Endothelial cell of umbilical vein (primary cell): ENCODE results near the gene PSG11. TPM values are rescaled to one million over a fixed set of nuclear protein-coding genes. Genes with fewer than 3 reads are reported as not detected.
"Not testable (repeated sequence)": the region's sequence is repeated elsewhere in the genome, so short reads cannot be mapped to it uniquely, and the experiment has no call there.

ENCODE experiments used
- BruUV-seq: library from RNA; stranded (reverse); fragments of 400-500 nt; replicated peaks from 2 replicates; lab custom pipeline; 2021; lab: Mats Ljungman, UMichigan
- CTCF ChIA-PET: fragments of 300-600, 350-600 bp; sonication (Branson Sonifier 250); formaldehyde crosslinking; loops from one replicate; lab custom pipeline; 2021; ENCODE audit warnings: antibody characterized with exemption, inconsistent platforms; lab: Charles Lee
- POLR2A ChIA-PET: fragments of 300-600, 350-600 bp; sonication (Branson Sonifier 250); formaldehyde crosslinking; loops from one replicate; lab custom pipeline; 2021; ENCODE audit warnings: antibody characterized with exemption, inconsistent platforms; lab: Charles Lee
- DNase-seq: peaks from one replicate; pipeline ENCODE4 v3.0.0-alpha.2; 2011; ENCODE audit warnings: low read depth, low spot score
- FAIRE-seq: peaks from 2 replicates; lab custom pipeline; 2011; peaks lifted over from hg19 to GRCh38; lab: Jason Lieb, UNC
- H2AFZ ChIP-seq: 2 replicates; pipeline ENCODE4 v1.6.0; 2012; ENCODE audit warnings: low read depth, low read length, control low read depth, inconsistent platforms
- H3K27ac ChIP-seq: 2 replicates; pipeline ENCODE4 v1.5.1; 2011; ENCODE audit warnings: low read depth, mild to moderate bottlenecking, control low read depth, low read length, moderate library complexity; ENCODE audit not compliant: insufficient read depth
- H3K27me3 ChIP-seq, 2 experiments: 2 replicates each; pipeline versions ENCODE4 v1.6.0 to v1.6.1; 2011; ENCODE audit warnings: low read length in 2 of 2, mixed read lengths in 1 of 2; ENCODE audit not compliant: control insufficient read depth in 2 of 2, insufficient read depth in 2 of 2
- H3K36me3 ChIP-seq, 2 experiments: 2 replicates in 1 of 2; 3 replicates in 1 of 2; pipeline ENCODE4 v1.5.1; 2011; ENCODE audit warnings: low read length in 2 of 2, mild to moderate bottlenecking in 1 of 2, moderate library complexity in 1 of 2; ENCODE audit not compliant: control insufficient read depth in 2 of 2, insufficient read depth in 2 of 2; ENCODE audit errors: extremely low read depth in 1 of 2
- H3K4me1 ChIP-seq: 3 replicates; pipeline ENCODE4 v1.5.1; 2011; ENCODE audit warnings: mild to moderate bottlenecking, low read length; ENCODE audit not compliant: control insufficient read depth, insufficient read depth; ENCODE audit errors: extremely low read depth
- H3K4me2 ChIP-seq: 2 replicates; pipeline ENCODE4 v1.6.1; 2011; ENCODE audit warnings: low read length, control low read depth, mixed read lengths; ENCODE audit not compliant: insufficient read depth
- H3K4me3 ChIP-seq, 3 experiments: fragments of 200-600 bp in 1 of 3; sonication (generic), shearing (Covaris generic) in 1 of 3; replicated peaks in 1 of 3; 2 replicates each; pipeline ENCODE4 v1.5.1; 2011 to 2016; ENCODE audit warnings: control low read depth in 3 of 3, low read length in 3 of 3, mild to moderate bottlenecking in 2 of 3, inconsistent platforms in 1 of 3, low read depth in 1 of 3, moderate library complexity in 1 of 3; ENCODE audit not compliant: insufficient read depth in 1 of 3
- H3K79me2 ChIP-seq: 2 replicates; pipeline ENCODE4 v1.6.0; 2012; ENCODE audit warnings: low read length, inconsistent platforms; ENCODE audit not compliant: control insufficient read depth, insufficient read depth
- H3K9ac ChIP-seq: replicated peaks from 2 replicates; pipeline ENCODE3; 2011; ENCODE audit warnings: low read length, control low read depth; ENCODE audit not compliant: insufficient read depth; ENCODE audit errors: extremely low read depth
- H3K9me1 ChIP-seq: replicated peaks from 3 replicates; pipeline ENCODE4 v1.6.0; 2011; ENCODE audit warnings: mild to moderate bottlenecking, low read length; ENCODE audit not compliant: control insufficient read depth, insufficient read depth; ENCODE audit errors: extremely low read depth
- H3K9me3 ChIP-seq: replicated peaks from 2 replicates; pipeline ENCODE4 v1.5.1; 2012; ENCODE audit warnings: low read length, inconsistent platforms; ENCODE audit not compliant: control insufficient read depth, insufficient read depth
- H4K20me1 ChIP-seq: replicated peaks from 2 replicates; pipeline ENCODE3; 2011; ENCODE audit warnings: mild to moderate bottlenecking, low read length; ENCODE audit not compliant: control insufficient read depth, insufficient read depth; ENCODE audit errors: extremely low read depth
- CTCF ChIP-seq, 2 donors: IDR thresholded peaks; 1 replicate in 1 of 2; 2 replicates in 1 of 2; pipeline ENCODE4 v1.5.1; 2011; ENCODE audit warnings: low read length in 2 of 2, mild to moderate bottlenecking in 2 of 2, moderate library complexity in 2 of 2, control low read depth in 1 of 2, inconsistent platforms in 1 of 2, low read depth in 1 of 2; ENCODE audit not compliant: insufficient read depth in 1 of 2; ENCODE audit errors: extremely low read depth in 1 of 2
- EZH2 ChIP-seq: IDR thresholded peaks from 2 replicates; pipeline ENCODE4 v1.6.1; 2012; ENCODE audit warnings: borderline replicate concordance, low read depth, mild to moderate bottlenecking, moderate library complexity, low read length, inconsistent platforms; ENCODE audit not compliant: severe bottlenecking
- FOS ChIP-seq: IDR thresholded peaks from 2 replicates; pipeline ENCODE4 v1.6.1; 2011; ENCODE audit warnings: mild to moderate bottlenecking, low read length, moderate library complexity, borderline replicate concordance; ENCODE audit not compliant: insufficient read depth
- GATA2 ChIP-seq: IDR thresholded peaks from 2 replicates; pipeline ENCODE4 v1.7.0; 2011; ENCODE audit warnings: low read depth, mild to moderate bottlenecking, moderate library complexity, mixed read lengths, low read length; ENCODE audit not compliant: insufficient read length, insufficient read depth
- JUN ChIP-seq: IDR thresholded peaks from 2 replicates; pipeline ENCODE4 v1.6.1; 2011; ENCODE audit warnings: borderline replicate concordance, low read depth; ENCODE audit not compliant: insufficient read length, insufficient read depth
- MAX ChIP-seq: IDR thresholded peaks from 2 replicates; pipeline ENCODE4 v1.6.1; 2011; ENCODE audit not compliant: insufficient read depth, insufficient read length
- MYC ChIP-seq: IDR thresholded peaks from one replicate; pipeline ENCODE4 v1.6.1; 2011; ENCODE audit warnings: mild to moderate bottlenecking, low read depth, low read length
- POLR2A ChIP-seq: IDR thresholded peaks from 2 replicates; pipeline ENCODE4 v1.6.1; 2012; ENCODE audit warnings: low read depth, mild to moderate bottlenecking, control low read depth, low read length
- POLR2AphosphoS5 ChIP-seq: IDR thresholded peaks from 2 replicates; pipeline ENCODE4 v1.6.1; 2012; ENCODE audit warnings: low read depth, mild to moderate bottlenecking, control low read depth, low read length, moderate library complexity; ENCODE audit not compliant: insufficient read depth
- dilution Hi-C: fragments of 300-500 bp; cut with MboI; formaldehyde crosslinking; loops from one replicate; pipeline ENCODE4 v1.15.0; 2019; ENCODE audit warnings: low sequenced_read_pairs; ENCODE audit not compliant: extremely low pct_ligation_motif_present
- intact Hi-C: fragments of 100-400 bp; cut with micrococcal nuclease; formaldehyde crosslinking; loops from one replicate; pipeline ENCODE4 v1.10.0; 2022
- polyA plus RNA-seq, 4 experiments: library from polyadenylated mRNA; depleted of rRNA in 3 of 4; stranded (reverse) in 3 of 4; unstranded in 1 of 4; fragments of >200 nt; gene quantifications; 2 replicates each; pipeline versions ENCODE4 v1.2.1 to v1.2.3, GENCODE V29; 2011 to 2012; ENCODE audit warnings: missing spikeins in 1 of 4
- total RNA-seq: library from RNA; stranded (reverse); gene quantifications from 2 replicates; pipeline ENCODE4 v1.2.3, GENCODE V29; 2021

The PSG11 gene
- total and polyA plus RNA-seq, 2 donors (not counting 3 experiments of a cell fraction or from before 2014, with no cell fraction given): not detected

GRCh38 chr19:42988206-42988605 is 38.1 kb downstream of the PSG11 start:
- H3K9me1 ChIP-seq, intact Hi-C loops, H2AFZ ChIP-seq, H3K4me3 ChIP-seq, H3K27me3 ChIP-seq, H3K9me3 ChIP-seq, BruUV-seq, H3K36me3 ChIP-seq, POLR2A ChIA-PET, H3K27ac ChIP-seq, CTCF ChIA-PET, H3K4me1 ChIP-seq, FAIRE-seq, H3K4me2 ChIP-seq, H3K9ac ChIP-seq, DNase-seq, dilution Hi-C loops, H3K79me2 ChIP-seq, H4K20me1 ChIP-seq: not testable (repeated sequence)

GRCh38 chr19:42985588-42985987 is 40.7 kb downstream of the PSG11 start:
- BruUV-seq: no TSS peak
- Histone ChIP-seq H3K4me1 (no peaks in the 10 kb centered on the region), H3K9ac (no peak overlapping the region), H3K9me1 (no peaks in the 10 kb centered on the region), H3K27me3 (no peaks in the 10 kb centered on the region), H3K9me3 (peaks cover 2% of the 10 kb centered on the region), H3K79me2 (no peaks in the 10 kb centered on the region), H3K27ac (no peak overlapping the region), H3K4me3 (no peak overlapping the region), H4K20me1 (no peaks in the 10 kb centered on the region), H3K36me3 (no peaks in the 10 kb centered on the region), H2AFZ (no peak overlapping the region), H3K4me2 (no peak overlapping the region)
- dilution Hi-C loops (no loop called here), intact Hi-C loops (no loop called here)
- POLR2A ChIA-PET: no interaction called here
- DNase-seq: no peak
- FAIRE-seq: no peak
- CTCF ChIA-PET: no interaction called here
- TF ChIP-seq JUN: no peak
- no peak for TF ChIP-seq POLR2A
- TF ChIP-seq MYC: no peak
- no peak for TF ChIP-seq GATA2
- TF ChIP-seq POLR2AphosphoS5: no peak
- no peak for TF ChIP-seq MAX
- no peak for TF ChIP-seq FOS
- TF ChIP-seq CTCF (IDR thresholded peaks at IDR 0.05; ENCODE audit: extremely low read depth in 1 of 2, insufficient read depth in 1 of 2, low read depth in 1 of 2, low read length in 2 of 2): no peak
- TF ChIP-seq EZH2: no peak

GRCh38 chr19:42982111-42982510 is 44.2 kb downstream of the PSG11 start:
- BruUV-seq, H4K20me1 ChIP-seq, H3K36me3 ChIP-seq, H3K4me3 ChIP-seq, H3K4me1 ChIP-seq, H3K4me2 ChIP-seq, H3K9ac ChIP-seq, H3K9me1 ChIP-seq, DNase-seq, H3K27ac ChIP-seq, dilution Hi-C loops, POLR2A ChIA-PET, FAIRE-seq, H3K9me3 ChIP-seq, CTCF ChIA-PET, H2AFZ ChIP-seq, H3K79me2 ChIP-seq, intact Hi-C loops, H3K27me3 ChIP-seq: not testable (repeated sequence)
